ENCODE measurements around the gene LARGE2. TPM values are rescaled to one million over a fixed set of nuclear protein-coding genes. Genes with fewer than 3 reads are reported as not detected.

Gene LARGE2
- total RNA-seq, 2 donors from 2014 or later = 12.2 to 14.5 TPM

- H3K36me3 ChIP-seq (replicated peaks in 1 of 2; ENCODE audit: insufficient read depth in 1 of 2, low read depth in 2 of 2) = peaks cover 0 to 5% of the 10 kb centered on the region in 2 donors
- H3K4me3 ChIP-seq = no peak overlapping the region
- H3K4me1 ChIP-seq = peaks cover 23% of the 10 kb centered on the region
- no peaks in the 10 kb centered on the region for H3K9me3 ChIP-seq
- ATAC-seq = no peak
- no peak for DNase-seq
- H3K27ac ChIP-seq = no peak overlapping the region
- H3K27me3 ChIP-seq = no peaks in the 10 kb centered on the region
- 82 to 89% methylated on average over 4 of the region's 4 CpGs for WGBS, 2 donors
- intact Hi-C loops (cut with DNase I) = no loop called here
- no peak for TF ChIP-seq CTCF (IDR thresholded peaks at IDR 0.05)
- TF ChIP-seq POLR2A (IDR thresholded peaks at IDR 0.05) = no peak
Observed at GRCh38 chr11:45936511-45937054, 14.1 kb downstream of the LARGE2 start.

GRCh38 chr11:45937916-45938315 lies 15.5 kb downstream of the LARGE2 start:
- DNase-seq = no peak
- intact Hi-C loops (cut with DNase I) = no loop called here
- TF ChIP-seq POLR2A (IDR thresholded peaks at IDR 0.05) = no peak
- TF ChIP-seq CTCF (IDR thresholded peaks at IDR 0.05) = no peak
- H3K36me3 ChIP-seq (replicated peaks in 1 of 2; ENCODE audit: insufficient read depth in 1 of 2, low read depth in 2 of 2) = peaks cover 0 to 5% of the 10 kb centered on the region in 2 donors
- H3K4me3 ChIP-seq = no peak overlapping the region
- H3K27me3 ChIP-seq = no peaks in the 10 kb centered on the region
- WGBS, 2 donors = 92 to 93% methylated on average over 10 of the region's 10 CpGs
- H3K4me1 ChIP-seq = peaks cover 22% of the 10 kb centered on the region
- no peak for ATAC-seq
- no peak overlapping the region for H3K27ac ChIP-seq
- H3K9me3 ChIP-seq = no peaks in the 10 kb centered on the region

- TF ChIP-seq CTCF (IDR thresholded peaks at IDR 0.05) (no peak), POLR2A (IDR thresholded peaks at IDR 0.05) (no peak)
- Histone ChIP-seq H3K36me3 (replicated peaks in 1 of 2; ENCODE audit: insufficient read depth in 1 of 2, low read depth in 2 of 2) (peaks cover 0 to 3% of the 10 kb centered on the region in 2 donors), H3K27ac (no peak overlapping the region), H3K9me3 (no peaks in the 10 kb centered on the region), H3K4me1 (peaks cover 5% of the 10 kb centered on the region), H3K4me3 (no peak overlapping the region), H3K27me3 (no peaks in the 10 kb centered on the region)
- WGBS, 2 donors = 79 to 85% methylated on average over 2 of the region's 2 CpGs
- intact Hi-C loops (cut with DNase I) = no loop called here
- DNase-seq (no peak), ATAC-seq (no peak)
Observed at GRCh38 chr11:45939836-45940235, 17.4 kb downstream of the LARGE2 start.

GRCh38 chr11:45941285-45941684 lies 18.8 kb downstream of the LARGE2 start:
- no peak for ATAC-seq

More at GRCh38 chr11:45941285-45941684, 18.8 kb downstream of the LARGE2 start:
- intact Hi-C loops (cut with DNase I) = no loop called here
- no peak for TF ChIP-seq POLR2A (IDR thresholded peaks at IDR 0.05)
- no peak for TF ChIP-seq CTCF (IDR thresholded peaks at IDR 0.05)
- Histone ChIP-seq H3K27ac (no peak overlapping the region), H3K4me3 (no peak overlapping the region), H3K9me3 (no peaks in the 10 kb centered on the region), H3K27me3 (no peaks in the 10 kb centered on the region), H3K4me1 (peaks cover 16% of the 10 kb centered on the region), H3K36me3 (replicated peaks in 1 of 2; ENCODE audit: insufficient read depth in 1 of 2, low read depth in 2 of 2) (no peaks in the 10 kb centered on the region)
- WGBS, 2 donors = 93 to 95% methylated on average over 4 of the region's 4 CpGs
- no peak for DNase-seq
